Aorta (tissue), 5 donors: ENCODE data around the gene HOXA4. TPM values are rescaled to one million over a fixed set of nuclear protein-coding genes. Genes with fewer than 3 reads are reported as not detected.
A peak's percentile ranks its signal among the peaks of the same experiment; 100 is the strongest.

Source experiments
- ATAC-seq: fragments of 200-7000 bp; cut with Tn5 transposase; one replicate; pipeline ENCODE4 v1.9.1; 2022; ENCODE audit warnings: moderate library complexity; ENCODE audit not compliant: low FRiP score
- DNase-seq, 2 donors: peaks; one replicate each; pipeline ENCODE4 v3.0.0-alpha.2; 2020
- H3K27ac ChIP-seq, 2 donors: one replicate each; pipeline ENCODE4 v1.5.1; 2013; ENCODE audit warnings: low read length in 2 of 2, mild to moderate bottlenecking in 2 of 2, moderate library complexity in 2 of 2, control low read depth in 1 of 2, inconsistent platforms in 1 of 2, low read depth in 1 of 2
- H3K27me3 ChIP-seq, 2 donors: one replicate each; pipeline ENCODE4 v1.6.1; 2013; ENCODE audit warnings: control low read depth in 1 of 2, low read length in 1 of 2, mild to moderate bottlenecking in 1 of 2, moderate library complexity in 1 of 2; ENCODE audit not compliant: insufficient read depth in 2 of 2, control insufficient read depth in 1 of 2
- H3K36me3 ChIP-seq, 2 donors: one replicate each; pipeline ENCODE4 v1.6.1; 2013; ENCODE audit warnings: control low read depth in 1 of 2, low read length in 1 of 2, mild to moderate bottlenecking in 1 of 2; ENCODE audit not compliant: insufficient read depth in 2 of 2, control insufficient read depth in 1 of 2
- H3K4me1 ChIP-seq, 2 donors: one replicate each; pipeline ENCODE4 v1.6.1; 2013; ENCODE audit warnings: low read length in 2 of 2, control low read depth in 1 of 2, mild to moderate bottlenecking in 1 of 2, moderate library complexity in 1 of 2; ENCODE audit not compliant: insufficient read depth in 2 of 2, control insufficient read depth in 1 of 2
- H3K4me3 ChIP-seq, 2 donors: one replicate each; pipeline ENCODE4 v1.5.1; 2013; ENCODE audit warnings: low read length in 2 of 2, control low read depth in 1 of 2, mild to moderate bottlenecking in 1 of 2
- H3K9me3 ChIP-seq: one replicate; pipeline ENCODE4 v1.6.1; 2013; ENCODE audit warnings: mild to moderate bottlenecking, low read length; ENCODE audit not compliant: control insufficient read depth
- WGBS, 2 donors: extraction: QIAGEN DNeasy Blood & Tissue Kit; methylation state at CpG; one replicate each; pipeline ENCODE4 v1.1.7; 2013; 5-methylcytosine and 5-hydroxymethylcytosine counted together
- intact Hi-C, 2 donors: fragments of 100-400 bp; cut with DNase I; formaldehyde crosslinking; loops; one replicate each; pipeline versions ENCODE4 v1.14.2 to v1.15.0; 2022
- polyA plus RNA-seq, 2 donors: library from polyadenylated mRNA; stranded (reverse); fragments of 200-250 nt; gene quantifications; one replicate each; pipeline ENCODE4 v1.2.3, GENCODE V29; 2013
- total RNA-seq, 2 donors: library from RNA; stranded (reverse); fragmentation: NEBNext Ultra II Directional; extraction: Animal tissue kit (Norgen Biotek cat#: 25700); gene quantifications; one replicate each; pipeline ENCODE4 v1.2.1, GENCODE V29; 2021
- donor health status: healthy with polysubstance abuse.
- donor health status: Bipolar disorder and iron deficiency.
- donor health status: DM: no; HTN: no; CAD: no.
- donor health status: DM: no; HTN: no; CAD: no.
- donor health status: DM: yes; HTN: yes; CAD: no.

Gene HOXA4
- total and polyA plus RNA-seq, 4 donors, result 2.6 to 11.6 (median 7.9) TPM

- Histone ChIP-seq H3K9me3 (no peaks in the 10 kb centered on the region), H3K27me3 (no peaks in the 10 kb centered on the region), H3K4me1 (peaks cover 0 to 2% of the 10 kb centered on the region in 2 donors), H3K36me3 (no peaks in the 10 kb centered on the region), H3K27ac (peak overlapping the region in 1 of 2 donors; percentile 65), H3K4me3 (peak overlapping the region; percentile 7 to 33)
- DNase-seq (peak; percentile 84 to 93), ATAC-seq (peak; percentile 81)
- intact Hi-C loops, result loop anchor here in 1 of 2 donors (5.0 to 10.0 kb wide), 2 partner anchors 946 to 1293 kb away; partner anchors contain the start of genes CBX3 and HNRNPA2B1
- 1 to 2% methylated on average over 58 of the region's 58 CpGs for WGBS, 2 donors
Observed at GRCh38 chr7:27150568-27151340, 20.2 kb upstream of the HOXA4 start.

- Histone ChIP-seq H3K36me3 (no peaks in the 10 kb centered on the region), H3K9me3 (no peaks in the 10 kb centered on the region), H3K4me1 (no peaks in the 10 kb centered on the region), H3K4me3 (peak overlapping the region; percentile 7 to 33), H3K27me3 (no peaks in the 10 kb centered on the region), H3K27ac (peak overlapping the region in 1 of 2 donors; percentile 38)
- intact Hi-C loops, result loop anchor here in 1 of 2 donors (5.0 to 10.0 kb wide), 2 partner anchors 945 to 1293 kb away; partner anchors contain the start of genes CBX3 and HNRNPA2B1
- ATAC-seq (no peak), DNase-seq (peak in 1 of 2 donors; percentile 77)
- WGBS, 2 donors, result 51 to 60% methylated on average over 13 of the region's 13 CpGs
Observed at GRCh38 chr7:27149842-27150567, 19.4 kb upstream of the HOXA4 start.

GRCh38 chr7:27148756-27149641 is 18.4 kb upstream of the HOXA4 start:
- DNase-seq, result no peak
- peak overlapping the region in 1 of 2 donors; percentile 28 for H3K4me3 ChIP-seq
- peak overlapping the region in 1 of 2 donors; percentile 20 for H3K27ac ChIP-seq
- H3K9me3 ChIP-seq, result no peaks in the 10 kb centered on the region
- no peaks in the 10 kb centered on the region for H3K27me3 ChIP-seq
- ATAC-seq, result no peak
- WGBS, 2 donors, result 53 to 59% methylated on average over 30 of the region's 30 CpGs
- H3K36me3 ChIP-seq, result no peaks in the 10 kb centered on the region
- H3K4me1 ChIP-seq, result no peaks in the 10 kb centered on the region
- intact Hi-C loops, result no loop called here

DNA sequence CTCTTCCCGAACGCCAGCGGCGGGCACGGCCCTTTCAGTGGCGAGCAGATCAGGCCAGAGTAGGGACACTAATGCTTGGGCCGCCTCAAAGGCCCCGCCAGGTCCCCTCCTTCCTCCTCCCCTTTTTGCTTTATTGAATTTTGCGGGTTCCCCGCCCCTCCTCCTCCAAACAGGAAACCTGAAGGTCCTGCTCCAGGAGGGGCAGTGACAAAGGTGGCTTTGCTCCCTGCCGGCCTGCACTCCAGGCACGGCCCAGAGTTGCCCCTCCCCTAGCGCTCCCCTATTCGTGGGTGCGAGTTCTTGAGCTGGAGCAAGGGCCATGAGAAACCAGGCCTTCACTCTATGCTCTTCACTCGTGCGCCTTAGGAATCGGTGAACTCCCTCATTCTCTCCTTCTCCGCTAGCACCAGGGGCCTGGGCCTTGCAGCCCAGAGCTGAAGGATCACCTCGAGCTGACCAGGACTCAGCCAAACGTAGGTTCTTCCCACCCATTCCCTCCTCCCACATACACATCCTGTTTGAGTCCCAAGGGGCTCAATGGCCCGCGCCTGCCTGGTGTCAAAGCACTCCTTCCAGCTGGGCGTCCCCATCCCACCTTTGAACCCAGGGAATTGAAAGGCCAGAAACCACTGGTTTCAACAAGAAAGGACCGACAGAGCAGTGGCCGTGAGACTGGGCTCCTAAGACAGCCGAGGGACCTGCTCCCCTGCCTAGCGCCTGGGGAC is 17.6 kb upstream of the HOXA4 start:
- Histone ChIP-seq H3K36me3 (no peaks in the 10 kb centered on the region), H3K27me3 (no peaks in the 10 kb centered on the region), H3K4me1 (no peaks in the 10 kb centered on the region), H3K9me3 (no peaks in the 10 kb centered on the region), H3K27ac (peak overlapping the region; percentile 16 to 20), H3K4me3 (peak overlapping the region in 1 of 2 donors; percentile 28)
- DNase-seq, result no peak
- intact Hi-C loops, result no loop called here
- ATAC-seq, result no peak
- WGBS, 2 donors, result 25 to 29% methylated on average over 28 of the region's 28 CpGs

DNA sequence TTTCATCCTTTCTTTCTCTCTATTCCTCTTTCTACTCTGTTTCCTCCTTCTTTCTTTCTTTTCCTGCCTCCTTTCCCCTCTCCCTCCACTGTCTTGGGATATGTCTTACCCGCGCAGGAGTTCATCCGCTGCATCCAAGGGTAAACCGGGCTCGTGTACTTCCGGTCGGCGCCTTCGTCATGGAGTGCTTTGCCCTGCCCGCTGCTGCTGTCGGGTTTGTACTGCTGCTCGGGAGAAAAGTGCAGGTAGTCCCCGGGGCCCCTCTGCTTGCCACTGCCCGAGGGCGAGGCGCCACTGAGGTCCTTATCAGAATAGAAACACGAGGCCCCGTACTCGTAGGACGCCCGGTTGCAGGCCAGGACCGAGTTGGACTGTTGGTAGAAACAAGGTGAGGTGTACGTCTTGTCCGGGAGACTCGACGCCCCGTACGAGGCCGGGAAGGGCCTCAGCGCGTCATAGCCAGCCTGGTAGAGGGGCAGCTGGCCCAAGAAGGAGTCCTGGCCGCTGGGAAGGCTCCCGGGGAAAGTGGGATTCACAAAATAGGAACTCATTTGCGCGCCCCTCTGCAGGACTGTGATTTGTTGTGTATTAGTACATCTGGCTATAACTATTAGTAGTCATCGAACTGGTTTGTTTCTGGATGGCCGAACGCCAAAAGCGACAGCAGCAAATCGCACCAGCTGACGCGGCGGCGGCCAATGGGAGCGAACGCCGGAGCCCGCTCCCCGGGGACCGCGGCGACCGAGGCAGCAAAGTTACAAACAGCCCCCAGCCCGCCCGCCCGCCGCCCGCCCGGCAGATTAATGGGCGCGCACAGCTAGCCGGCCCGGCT is 16.9 kb upstream of the HOXA4 start, which contains the start of gene HOXA6:
TSS of gene HOXA6 (minus strand) at position 576 of the 832 bp plus-strand sequence. CDS start at position 551, 25 bp downstream.
- no peak for ATAC-seq
- H3K4me1 ChIP-seq, result no peaks in the 10 kb centered on the region

DNA sequence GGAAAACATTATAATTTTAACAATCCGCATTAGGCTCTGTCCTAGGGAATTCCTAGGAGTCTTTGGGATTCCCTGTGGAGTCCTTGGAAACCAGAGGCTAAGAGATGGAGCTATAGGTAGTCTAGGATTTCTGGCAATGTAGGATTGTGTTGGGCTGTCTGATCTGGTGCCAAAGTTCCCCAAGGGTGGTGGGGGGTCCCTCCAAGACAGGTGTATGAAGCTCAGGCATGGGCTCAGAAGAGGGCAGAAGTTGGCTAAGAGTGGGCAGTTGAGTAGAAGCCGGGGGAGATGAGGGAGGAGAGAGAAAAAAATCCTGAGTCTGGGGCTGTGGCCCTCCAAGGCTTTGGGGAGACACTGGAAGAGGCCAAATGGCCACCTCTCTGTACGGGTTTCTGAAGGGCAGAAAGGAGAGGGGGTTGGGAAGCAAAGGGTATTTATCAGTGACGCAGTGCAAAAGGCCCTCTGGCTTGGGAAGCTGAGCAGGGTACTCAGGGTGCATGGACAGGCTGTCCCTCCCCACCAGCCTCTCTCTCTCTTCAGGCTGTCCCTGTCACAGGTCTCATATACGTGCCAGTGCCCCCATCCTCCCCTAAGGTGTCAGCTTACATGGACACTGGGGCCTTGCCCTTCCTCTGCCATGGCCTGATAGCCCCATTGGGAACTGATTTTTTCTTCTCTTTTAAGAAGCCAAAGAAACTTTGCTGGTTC is 16.1 kb upstream of the HOXA4 start:
- Histone ChIP-seq H3K27ac (no peak overlapping the region), H3K4me3 (no peak overlapping the region), H3K36me3 (no peaks in the 10 kb centered on the region), H3K4me1 (no peaks in the 10 kb centered on the region), H3K9me3 (no peaks in the 10 kb centered on the region), H3K27me3 (no peaks in the 10 kb centered on the region)
- ATAC-seq (no peak), DNase-seq (no peak)
- intact Hi-C loops, result no loop called here
- 75 to 89% methylated on average over 4 to 5 of the region's 5 CpGs for WGBS, 2 donors

More for the DNA sequence above, 16.9 kb upstream of the HOXA4 start, which contains the start of gene HOXA6:
- intact Hi-C loops, result no loop called here
- peak within 1 kb of the TSS; percentile 16 to 35 for H3K27ac ChIP-seq
- no peaks in the 10 kb centered on the region for H3K27me3 ChIP-seq
- WGBS, 2 donors, result 22 to 30% methylated on average over 63 of the region's 63 CpGs
- H3K36me3 ChIP-seq, result no peaks in the 10 kb centered on the region
- DNase-seq, result peak; percentile 78 to 92
- H3K9me3 ChIP-seq, result no peaks in the 10 kb centered on the region
- H3K4me3 ChIP-seq, result peak within 1 kb of the TSS; percentile 8 to 28

DNA sequence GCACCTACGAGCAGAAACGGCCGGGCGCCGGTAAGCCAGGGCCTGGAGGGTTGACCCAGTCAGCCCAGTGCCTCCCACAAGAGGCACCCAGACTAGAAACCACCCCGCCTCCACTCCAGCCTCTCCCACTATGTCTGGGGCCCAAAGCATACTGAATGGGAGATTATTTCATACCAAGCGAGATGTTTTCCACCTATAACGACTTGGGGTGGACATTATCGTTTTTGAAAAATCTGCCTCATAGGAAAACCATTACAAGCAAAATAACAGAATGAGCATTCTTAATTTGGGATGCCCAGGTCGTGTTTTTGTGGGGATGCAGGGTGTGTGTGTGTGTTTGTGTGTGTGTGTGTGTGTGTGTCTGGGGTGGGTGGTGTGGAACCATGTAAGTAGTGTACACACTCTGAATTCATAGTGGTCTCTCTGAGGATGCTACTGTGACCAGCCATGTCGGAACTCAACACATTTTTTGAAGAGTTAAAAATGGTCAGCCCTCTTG is 15.4 kb upstream of the HOXA4 start:
- no peaks in the 10 kb centered on the region for H3K4me1 ChIP-seq
- no peaks in the 10 kb centered on the region for H3K9me3 ChIP-seq
- H3K27ac ChIP-seq, result no peak overlapping the region
- DNase-seq (no peak), ATAC-seq (no peak)
- no peaks in the 10 kb centered on the region for H3K27me3 ChIP-seq
- 71 to 92% methylated on average over 11 of the region's 11 CpGs for WGBS, 2 donors
- no peak overlapping the region for H3K4me3 ChIP-seq
- intact Hi-C loops, result no loop called here
- H3K36me3 ChIP-seq, result no peaks in the 10 kb centered on the region
